ENCODE measurements around the gene RWDD4.

GRCh38 chr4:183602557-183603027 is 56.4 kb downstream of the RWDD4 start:
- TF ChIP-seq POLR2A (IDR thresholded peaks at IDR 0.05; ENCODE audit: low read depth) (no peak), CTCF (IDR thresholded peaks at IDR 0.05) (peak; percentile 51 to 53 (median 52)), EP300 (IDR thresholded peaks at IDR 0.05) (no peak)
